Fibroblast of mammary gland (primary cell): ENCODE results near the gene MED22.

ENCODE experiments used
- DNase-seq: peaks from one replicate; pipeline ENCODE4 v3.0.0-alpha.2; 2010; ENCODE audit warnings: low read depth
- H3K4me3 ChIP-seq: 2 replicates; pipeline ENCODE4 v1.5.1; 2011; ENCODE audit warnings: low read depth, mild to moderate bottlenecking, low read length, moderate library complexity; ENCODE audit not compliant: control insufficient read depth
- CTCF ChIP-seq: conservative IDR thresholded peaks from 2 replicates; pipeline ENCODE4 v1.5.1; 2011; ENCODE audit warnings: low read depth, low read length, inconsistent platforms; ENCODE audit not compliant: control insufficient read depth, insufficient read depth

MED22 gene

DNA sequence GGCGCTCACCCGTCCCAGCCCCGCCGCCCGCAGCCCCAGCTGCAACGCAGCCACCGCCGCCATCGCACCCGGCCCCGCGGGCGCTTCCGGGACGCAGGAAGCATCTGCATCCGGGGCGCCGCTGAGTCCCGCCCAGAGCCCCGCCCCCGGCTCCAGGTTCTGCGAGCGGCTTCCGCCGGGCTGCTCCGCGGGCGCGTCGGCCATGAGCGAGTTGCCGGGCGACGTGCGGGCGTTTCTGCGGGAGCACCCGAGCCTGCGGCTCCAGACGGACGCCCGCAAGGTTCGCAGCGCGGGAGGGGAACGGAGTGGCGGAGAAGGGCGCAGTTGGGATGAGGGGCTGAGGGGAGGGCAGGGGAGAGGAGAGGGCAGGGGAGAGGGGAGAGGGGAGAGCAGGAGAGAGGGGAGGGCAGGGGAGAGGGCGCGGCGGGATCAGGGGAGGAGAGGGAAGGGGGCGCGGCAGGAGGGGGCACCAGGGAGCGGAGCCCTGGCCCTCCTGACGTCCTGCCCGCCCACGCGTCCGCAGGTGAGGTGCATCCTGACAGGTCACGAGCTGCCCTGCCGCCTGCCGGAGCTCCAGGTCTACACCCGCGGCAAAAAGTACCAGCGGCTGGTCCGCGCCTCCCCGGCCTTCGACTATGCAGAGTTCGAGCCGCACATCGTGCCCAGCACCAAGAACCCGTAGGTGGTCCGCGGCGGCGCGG, 8.6 kb upstream of the MED22 start, which contains the start of the genes SURF1 and SURF2:
Gene SURF1, minus strand, starts transcription at position 97 of the 701 bp plus-strand sequence. Its CDS starts 34 bp downstream, at position 63.
Gene SURF2, plus strand, starts transcription at position 160 of the 701 bp plus-strand sequence. Its CDS starts 43 bp downstream, at position 203.
- DNase-seq: peak; percentile 61
- TF ChIP-seq CTCF: no peak
- peak within 1 kb of the TSS; percentile 68 for H3K4me3 ChIP-seq

DNA sequence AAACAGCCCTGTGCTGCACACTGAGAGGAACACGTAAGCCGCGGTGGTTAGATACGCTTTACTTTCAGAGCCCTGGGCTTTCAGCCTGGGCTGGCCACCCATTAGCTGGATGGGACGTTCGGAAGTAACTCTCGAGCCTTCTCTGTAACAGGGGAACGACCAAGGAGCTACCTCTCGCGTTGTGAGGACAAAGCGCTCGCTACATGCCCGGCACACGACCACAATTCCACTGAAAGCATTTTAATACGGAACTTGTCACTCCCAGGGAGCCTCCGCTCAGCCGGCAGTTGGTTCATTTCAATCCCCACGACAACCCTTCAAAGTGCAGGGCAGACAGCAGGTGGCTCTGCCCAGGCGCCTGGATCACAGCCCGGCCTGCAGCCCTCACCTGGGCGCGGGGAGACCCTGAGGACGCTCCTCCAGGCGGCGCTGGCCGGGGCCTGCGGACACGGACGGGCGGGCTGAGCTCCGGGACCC, 8.0 kb upstream of the MED22 start:
- DNase-seq: no peak
- no peak for TF ChIP-seq CTCF
- peak overlapping the region; percentile 67 for H3K4me3 ChIP-seq

DNA sequence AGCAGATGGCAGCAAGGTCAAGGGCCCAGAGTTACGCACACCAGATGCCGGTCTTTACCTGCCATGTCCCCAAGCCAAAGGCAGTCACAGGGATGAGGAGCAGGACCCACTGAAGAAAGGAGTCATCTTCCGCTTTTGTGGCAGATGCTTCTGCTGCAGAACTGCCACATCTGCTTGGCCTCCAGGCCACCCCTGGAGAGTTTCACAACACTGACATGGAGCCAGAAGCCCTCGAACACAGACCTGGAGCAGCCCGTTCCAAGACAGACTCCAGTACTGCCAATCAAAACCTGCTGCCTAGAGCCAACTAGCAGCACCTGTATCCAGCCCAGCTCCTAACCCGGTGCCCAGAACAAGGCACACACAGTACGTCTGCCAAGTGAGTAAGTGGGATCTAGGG, 6.8 kb upstream of the MED22 start:
- H3K4me3 ChIP-seq: no peak overlapping the region
- TF ChIP-seq CTCF: no peak
- no peak for DNase-seq

DNA sequence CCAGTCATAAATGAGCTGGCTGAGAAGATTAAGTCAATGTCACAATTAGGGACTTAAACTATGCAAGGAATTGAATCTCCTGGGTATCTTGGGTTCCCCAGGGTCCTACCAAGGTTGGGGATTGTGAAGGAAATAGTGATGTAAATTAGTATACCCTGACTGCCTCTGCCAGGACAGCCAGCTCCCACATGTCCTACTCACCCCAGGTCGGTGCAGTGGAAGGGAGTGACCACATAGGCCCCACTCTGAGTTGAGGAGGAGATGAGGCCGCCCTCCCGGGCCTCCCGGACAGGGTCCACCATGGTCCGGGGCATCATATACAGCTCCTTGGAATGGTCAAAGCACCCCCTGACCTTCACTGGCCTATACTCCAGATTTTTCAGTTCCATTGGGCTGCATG, 5.6 kb upstream of the MED22 start:
- DNase-seq: no peak
- H3K4me3 ChIP-seq: no peak overlapping the region
- TF ChIP-seq CTCF: no peak

DNA sequence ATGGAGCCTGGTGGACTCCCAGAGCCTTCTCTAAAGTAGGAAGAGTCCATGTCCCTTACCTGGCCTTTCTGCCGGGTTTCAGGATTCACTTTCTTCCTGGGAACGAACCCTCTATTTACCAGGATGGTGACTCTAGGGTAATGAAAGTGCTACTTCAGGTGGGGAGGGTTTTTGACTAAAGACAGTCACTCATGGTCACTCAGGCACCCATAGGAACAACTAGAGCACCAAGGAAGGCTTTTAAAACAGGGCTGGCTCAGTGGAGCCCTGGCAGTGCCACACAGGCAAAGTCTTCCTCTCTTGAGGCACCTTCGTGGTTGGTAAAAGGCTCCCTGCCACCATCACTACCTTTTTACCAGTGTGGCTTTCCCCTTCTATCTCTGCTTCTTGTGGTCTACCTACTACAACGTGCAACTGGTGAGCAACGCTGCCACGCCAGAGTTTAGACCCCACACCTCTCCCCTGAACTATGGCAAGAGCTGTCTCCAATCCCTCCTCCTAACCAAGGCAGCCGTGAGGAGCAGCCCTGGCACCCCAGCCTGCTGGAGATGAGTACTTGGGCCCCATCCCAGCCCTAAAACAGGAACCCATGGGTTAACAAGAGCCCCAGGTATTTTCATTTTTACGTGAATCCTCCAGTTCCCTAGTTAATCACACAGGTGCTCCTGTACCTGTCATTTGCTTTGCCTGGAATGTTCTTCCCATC, 4.9 kb upstream of the MED22 start:
- no peak for DNase-seq
- TF ChIP-seq CTCF: no peak
- no peak overlapping the region for H3K4me3 ChIP-seq

DNA sequence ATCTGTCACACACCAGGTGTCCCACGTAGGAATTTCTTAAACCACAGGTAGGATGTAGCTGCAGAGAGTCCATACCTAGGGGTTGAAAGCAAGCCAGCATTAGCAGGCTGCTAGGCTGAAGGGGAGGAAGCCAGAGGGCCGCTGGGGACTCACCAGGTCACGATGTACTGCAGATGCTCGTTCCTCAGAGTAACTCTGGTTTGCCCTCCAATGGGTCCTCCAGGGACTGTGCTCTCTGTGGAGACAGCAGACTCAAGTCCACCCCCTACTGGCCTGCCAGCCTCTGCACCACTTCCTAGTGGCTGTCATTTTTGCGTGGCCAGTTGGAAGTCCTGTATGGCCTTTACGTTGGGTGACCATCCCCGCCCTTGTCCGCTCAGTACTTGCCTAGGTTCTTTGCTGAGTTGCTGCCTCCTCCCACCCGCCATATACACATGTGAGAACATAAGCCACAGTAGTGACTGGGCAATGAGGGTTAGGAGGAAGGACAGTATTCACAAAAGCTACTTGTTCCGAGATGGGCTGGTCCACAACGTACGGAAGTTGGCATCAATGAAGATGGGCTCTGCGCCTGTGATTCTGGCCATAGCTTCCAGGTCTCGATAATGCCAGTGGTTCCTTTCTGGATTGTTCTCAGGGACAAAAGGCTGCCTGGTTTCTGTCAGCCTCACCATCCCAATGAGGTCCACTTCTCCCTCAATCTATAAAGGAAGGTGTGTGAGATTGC, 4.1 kb upstream of the MED22 start:
- no peak overlapping the region for H3K4me3 ChIP-seq
- peak; percentile 74 for TF ChIP-seq CTCF
- DNase-seq: peak; percentile 81
